Progenitor cell of endocrine pancreas (in vitro differentiated cells): ENCODE results near the gene ITGB1. TPM values are rescaled to one million over a fixed set of nuclear protein-coding genes. Genes with fewer than 3 reads are reported as not detected.

ENCODE experiments used
- DNase-seq: peaks from one replicate; pipeline ENCODE4 v3.0.0; 2021; ENCODE audit warnings: low spot score; ENCODE audit not compliant: unreplicated experiment
- H3K27ac Mint-ChIP-seq: 2 replicates; pipeline ENCODE4 v1.8.0; 2021; ENCODE audit warnings: mild to moderate bottlenecking, moderate library complexity, mixed read lengths
- H3K27me3 Mint-ChIP-seq: 2 replicates; pipeline ENCODE4 v1.8.0; 2021; ENCODE audit warnings: mixed read lengths
- H3K36me3 Mint-ChIP-seq: 2 replicates; pipeline ENCODE4 v1.8.0; 2022; ENCODE audit warnings: mixed read lengths; ENCODE audit not compliant: insufficient read depth
- H3K4me1 Mint-ChIP-seq: 2 replicates; pipeline ENCODE4 v1.8.0; 2021; ENCODE audit warnings: low read depth, mixed read lengths
- H3K4me3 Mint-ChIP-seq: 2 replicates; pipeline ENCODE4 v1.8.0; 2021; ENCODE audit warnings: low read depth, mild to moderate bottlenecking, moderate library complexity, mixed read lengths
- H3K9me3 Mint-ChIP-seq: 2 replicates; pipeline ENCODE4 v1.8.0; 2021; ENCODE audit warnings: low read depth, mixed read lengths
- CTCF ChIP-seq: fragments of 200-600 bp; sonication (generic); IDR thresholded peaks from one replicate; pipeline ENCODE4 v1.5.0; 2021; ENCODE audit warnings: antibody characterized with exemption, mild to moderate bottlenecking; ENCODE audit not compliant: unreplicated experiment
- total RNA-seq: library from RNA; stranded (reverse); gene quantifications from 2 replicates; pipeline ENCODE4 v1.2.1, GENCODE V29; 2021

The ITGB1 gene
- total RNA-seq, 1 donor from 2014 or later: 382 TPM

GRCh38 chr10:32947586-32947985, 10.4 kb downstream of the ITGB1 start:
- H3K27me3 Mint-ChIP-seq: no peaks in the 10 kb centered on the region
- peaks cover 4% of the 10 kb centered on the region for H3K36me3 Mint-ChIP-seq
- H3K4me1 Mint-ChIP-seq: peaks cover 55% of the 10 kb centered on the region
- no peak for DNase-seq
- no peak overlapping the region for H3K27ac Mint-ChIP-seq
- peaks cover 3% of the 10 kb centered on the region for H3K9me3 Mint-ChIP-seq
- H3K4me3 Mint-ChIP-seq: no peak overlapping the region
- no peak for TF ChIP-seq CTCF

DNA sequence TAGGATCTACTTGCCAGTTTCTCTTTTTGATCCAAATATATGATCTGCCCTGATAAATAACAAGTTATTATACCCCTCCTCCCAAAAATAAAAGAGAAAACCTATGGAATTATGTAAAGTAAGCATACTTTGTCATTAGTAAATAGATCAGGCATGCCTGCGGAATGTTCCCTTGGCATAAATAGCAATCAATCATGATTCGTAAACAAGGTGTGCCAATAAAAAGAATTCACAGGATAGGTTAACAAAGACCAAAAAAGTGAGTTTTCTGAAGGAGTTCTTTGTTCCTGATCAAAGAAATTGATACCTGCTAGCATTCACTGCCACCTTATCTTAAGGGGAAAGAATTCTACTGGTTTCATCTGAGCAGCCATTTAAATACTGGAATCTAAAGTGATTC, 11.9 kb downstream of the ITGB1 start:
- Mint-ChIP-seq H3K27ac (peak overlapping the region; percentile 86), H3K36me3 (peaks cover 4% of the 10 kb centered on the region), H3K27me3 (no peaks in the 10 kb centered on the region), H3K4me3 (no peak overlapping the region), H3K9me3 (peaks cover 3% of the 10 kb centered on the region), H3K4me1 (peaks cover 48% of the 10 kb centered on the region)
- TF ChIP-seq CTCF: no peak
- no peak for DNase-seq

- Mint-ChIP-seq H3K27ac (peak overlapping the region; percentile 74), H3K4me1 (peaks cover 44% of the 10 kb centered on the region), H3K27me3 (no peaks in the 10 kb centered on the region), H3K9me3 (peaks cover 3% of the 10 kb centered on the region), H3K36me3 (peaks cover 4% of the 10 kb centered on the region), H3K4me3 (no peak overlapping the region)
- no peak for DNase-seq
- TF ChIP-seq CTCF: no peak
Measured at GRCh38 chr10:32943854-32944661, 14.0 kb downstream of the ITGB1 start.

- peak overlapping the region; percentile 74 for H3K27ac Mint-ChIP-seq
Measured at GRCh38 chr10:32943395-32943794, 14.6 kb downstream of the ITGB1 start.

DNA sequence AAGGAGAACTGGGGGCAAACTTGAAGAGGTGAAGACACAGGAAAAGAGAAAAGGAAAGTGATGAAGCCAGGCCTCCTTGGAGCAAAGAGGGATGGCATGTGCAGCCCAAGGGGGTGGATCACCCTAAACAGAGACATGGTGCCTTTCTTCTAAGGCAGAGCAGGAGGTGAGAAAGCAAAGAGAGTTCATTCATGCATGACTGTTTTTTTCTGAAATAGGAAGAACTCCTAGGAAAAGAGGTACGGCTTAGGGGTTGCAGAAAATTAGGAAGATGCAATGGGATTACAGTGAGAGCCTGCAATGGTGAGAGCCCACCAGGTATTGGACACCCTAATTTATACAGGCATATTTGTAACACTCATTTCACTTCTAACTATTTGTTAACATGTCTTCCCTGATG, 15.9 kb downstream of the ITGB1 start:
- H3K27me3 Mint-ChIP-seq: no peaks in the 10 kb centered on the region
- H3K27ac Mint-ChIP-seq: no peak overlapping the region
- peaks cover 3% of the 10 kb centered on the region for H3K9me3 Mint-ChIP-seq
- peaks cover 4% of the 10 kb centered on the region for H3K36me3 Mint-ChIP-seq
- no peak overlapping the region for H3K4me3 Mint-ChIP-seq
- no peak for TF ChIP-seq CTCF
- peaks cover 52% of the 10 kb centered on the region for H3K4me1 Mint-ChIP-seq
- no peak for DNase-seq

More at GRCh38 chr10:32943395-32943794, 14.6 kb downstream of the ITGB1 start:
- peaks cover 4% of the 10 kb centered on the region for H3K36me3 Mint-ChIP-seq
- no peaks in the 10 kb centered on the region for H3K27me3 Mint-ChIP-seq
- H3K4me3 Mint-ChIP-seq: no peak overlapping the region
- TF ChIP-seq CTCF: no peak
- no peak for DNase-seq
- peaks cover 46% of the 10 kb centered on the region for H3K4me1 Mint-ChIP-seq
- peaks cover 3% of the 10 kb centered on the region for H3K9me3 Mint-ChIP-seq
